Kidney (tissue), 14 donors: ENCODE measurements around the gene PTPRK. TPM values are rescaled to one million over a fixed set of nuclear protein-coding genes. Genes with fewer than 3 reads are reported as not detected.

Source experiments
- DNase-seq, 5 donors: peaks; one replicate each; pipeline ENCODE4 v3.0.0-alpha.2; 2013 to 2020
- FAIRE-seq: peaks from 2 replicates; lab custom pipeline; 2012; peaks lifted over from hg19 to GRCh38; lab: Jason Lieb, UNC
- H3K27ac ChIP-seq, 2 donors: one replicate each; pipeline ENCODE4 v1.7.0; 2013; ENCODE audit warnings: low read depth in 2 of 2, low read length in 2 of 2, inconsistent platforms in 1 of 2
- H3K27me3 ChIP-seq: one replicate; pipeline ENCODE4 v1.7.1; 2013; ENCODE audit warnings: low read length, inconsistent platforms; ENCODE audit not compliant: control insufficient read depth, insufficient read depth
- H3K36me3 ChIP-seq, 3 donors: one replicate each; pipeline versions ENCODE4 v1.7.0 to v1.7.1; 2013; ENCODE audit warnings: low read length in 3 of 3, control low read depth in 1 of 3, inconsistent platforms in 1 of 3; ENCODE audit not compliant: insufficient read depth in 3 of 3, control insufficient read depth in 2 of 3
- H3K4me1 ChIP-seq, 3 donors: one replicate each; pipeline versions ENCODE4 v1.7.0 to v1.7.1; 2013; ENCODE audit warnings: low read length in 3 of 3, inconsistent platforms in 1 of 3, low read depth in 1 of 3; ENCODE audit not compliant: control insufficient read depth in 2 of 3, insufficient read depth in 2 of 3
- H3K4me3 ChIP-seq, 3 donors: one replicate each; pipeline versions ENCODE4 v1.7.0 to v1.8.1; 2013; ENCODE audit warnings: low read length in 3 of 3, control low read depth in 1 of 3, inconsistent platforms in 1 of 3
- H3K9ac ChIP-seq, 3 donors: one replicate each; pipeline versions ENCODE4 v1.7.0 to v1.7.1; 2013; ENCODE audit warnings: low read length in 3 of 3, control low read depth in 1 of 3, inconsistent platforms in 1 of 3
- H3K9me3 ChIP-seq, 3 donors: one replicate each; pipeline versions ENCODE4 v1.7.0 to v1.7.1; 2013; ENCODE audit warnings: low read length in 3 of 3, control low read depth in 1 of 3, inconsistent platforms in 1 of 3; ENCODE audit not compliant: control insufficient read depth in 2 of 3, insufficient read depth in 1 of 3
- CTCF ChIP-seq: IDR thresholded peaks from 3 replicates; pipeline ENCODE4 v1.5.1; 2012; ENCODE audit warnings: mild to moderate bottlenecking, moderate library complexity, borderline replicate concordance; ENCODE audit not compliant: insufficient read depth; ENCODE audit errors: extremely low read depth
- intact Hi-C: fragments of 100-400 bp; cut with DNase I; formaldehyde crosslinking; loops from one replicate; pipeline ENCODE4 v1.11.1; 2022
- polyA plus RNA-seq: library from polyadenylated mRNA; stranded (reverse); fragments of 350-450 nt; fragmentation: Illumina TruSeq; extraction: RNeasy Lipid Tissue Mini Kit (QIAGEN cat#74804); gene quantifications from one replicate; pipeline ENCODE4 v1.2.3, GENCODE V29; 2014; ENCODE audit warnings: low read depth, low replicate concordance; ENCODE audit not compliant: insufficient read depth
- total RNA-seq: library from RNA; stranded (reverse); fragmentation: NEBNext Ultra II Directional; extraction: Animal tissue kit (Norgen Biotek cat#: 25700); gene quantifications from one replicate; pipeline ENCODE4 v1.2.1, GENCODE V29; 2021
- donor health status: control.
- donor health status: control.
- donor health status: control.
- donor health status: control.
- donor health status: control.
- donor health status: DM: yes; HTN: yes; CAD: no.
- donor health status: Normal renal cell carcinoma (clear cell type).

Gene PTPRK
- total and polyA plus RNA-seq, 2 donors from 2014 or later = 9.2 to 72.8 TPM

- no peaks in the 10 kb centered on the region for H3K27me3 ChIP-seq
- H3K4me3 ChIP-seq = no peak overlapping the region
- no peaks in the 10 kb centered on the region for H3K36me3 ChIP-seq
- DNase-seq = no peak
- no peak for TF ChIP-seq CTCF
- no peak overlapping the region for H3K27ac ChIP-seq
- H3K4me1 ChIP-seq = no peaks in the 10 kb centered on the region
- FAIRE-seq = no peak
- intact Hi-C loops = no loop called here
- no peak overlapping the region for H3K9ac ChIP-seq
- H3K9me3 ChIP-seq = no peaks in the 10 kb centered on the region
These were observed 370.0 kb downstream of the PTPRK start for GRCh38 chr6:128150376-128150775.

- no peak overlapping the region for H3K4me3 ChIP-seq
- H3K27ac ChIP-seq = no peak overlapping the region
- no peaks in the 10 kb centered on the region for H3K9me3 ChIP-seq
- H3K36me3 ChIP-seq = no peaks in the 10 kb centered on the region
- no peaks in the 10 kb centered on the region for H3K4me1 ChIP-seq
- intact Hi-C loops = no loop called here
- no peaks in the 10 kb centered on the region for H3K27me3 ChIP-seq
- no peak for TF ChIP-seq CTCF
- FAIRE-seq (no peak), DNase-seq (no peak)
- H3K9ac ChIP-seq = no peak overlapping the region
These were observed 370.6 kb downstream of the PTPRK start for GRCh38 chr6:128149796-128150195.

- intact Hi-C loops = no loop called here
- no peak for TF ChIP-seq CTCF
- FAIRE-seq (no peak), DNase-seq (no peak)
- Histone ChIP-seq H3K27ac (no peak overlapping the region), H3K9ac (no peak overlapping the region), H3K9me3 (no peaks in the 10 kb centered on the region), H3K36me3 (no peaks in the 10 kb centered on the region), H3K27me3 (no peaks in the 10 kb centered on the region), H3K4me1 (no peaks in the 10 kb centered on the region), H3K4me3 (no peak overlapping the region)
These were observed 376.1 kb downstream of the PTPRK start for GRCh38 chr6:128144320-128144719.

GRCh38 chr6:128141932-128142331 lies 378.5 kb downstream of the PTPRK start:
- Histone ChIP-seq H3K27ac (no peak overlapping the region), H3K9me3 (no peaks in the 10 kb centered on the region), H3K36me3 (no peaks in the 10 kb centered on the region), H3K9ac (no peak overlapping the region), H3K4me1 (no peaks in the 10 kb centered on the region), H3K4me3 (no peak overlapping the region), H3K27me3 (no peaks in the 10 kb centered on the region)
- FAIRE-seq = no peak
- no peak for DNase-seq
- intact Hi-C loops = no loop called here
- TF ChIP-seq CTCF = no peak
